Fibroblast of mammary gland (primary cell): ENCODE results near the gene ANO6.

Experiments used
- DNase-seq: peaks from one replicate; pipeline ENCODE4 v3.0.0-alpha.2; 2010; ENCODE audit warnings: low read depth
- H3K4me3 ChIP-seq: 2 replicates; pipeline ENCODE4 v1.5.1; 2011; ENCODE audit warnings: low read depth, mild to moderate bottlenecking, low read length, moderate library complexity; ENCODE audit not compliant: control insufficient read depth
- TF ChIP-seq, protein P1 (sequence below): conservative IDR thresholded peaks from 2 replicates; pipeline ENCODE4 v1.5.1; 2011; ENCODE audit warnings: low read depth, low read length, inconsistent platforms; ENCODE audit not compliant: control insufficient read depth, insufficient read depth

Gene ANO6

DNA sequence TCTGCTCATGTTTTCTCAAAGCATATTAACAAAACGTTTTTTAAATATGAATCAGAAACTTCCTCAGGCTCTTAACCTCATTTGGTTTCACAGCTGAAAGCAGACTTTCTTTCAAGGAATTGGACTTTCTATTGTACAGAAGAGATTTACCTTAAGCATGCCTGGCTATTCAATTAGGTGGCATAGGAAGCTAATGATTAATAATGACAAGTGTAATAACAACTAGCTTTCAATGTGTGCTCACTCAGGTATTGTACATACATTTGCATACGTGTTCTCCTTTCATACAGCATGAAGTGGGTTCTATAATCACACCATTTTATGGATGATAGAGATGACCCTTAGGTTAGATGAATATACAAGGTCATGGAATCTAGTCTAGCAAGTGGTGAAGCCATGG lies 115.7 kb downstream of the ANO6 start:
- TF ChIP-seq, protein P1, sequence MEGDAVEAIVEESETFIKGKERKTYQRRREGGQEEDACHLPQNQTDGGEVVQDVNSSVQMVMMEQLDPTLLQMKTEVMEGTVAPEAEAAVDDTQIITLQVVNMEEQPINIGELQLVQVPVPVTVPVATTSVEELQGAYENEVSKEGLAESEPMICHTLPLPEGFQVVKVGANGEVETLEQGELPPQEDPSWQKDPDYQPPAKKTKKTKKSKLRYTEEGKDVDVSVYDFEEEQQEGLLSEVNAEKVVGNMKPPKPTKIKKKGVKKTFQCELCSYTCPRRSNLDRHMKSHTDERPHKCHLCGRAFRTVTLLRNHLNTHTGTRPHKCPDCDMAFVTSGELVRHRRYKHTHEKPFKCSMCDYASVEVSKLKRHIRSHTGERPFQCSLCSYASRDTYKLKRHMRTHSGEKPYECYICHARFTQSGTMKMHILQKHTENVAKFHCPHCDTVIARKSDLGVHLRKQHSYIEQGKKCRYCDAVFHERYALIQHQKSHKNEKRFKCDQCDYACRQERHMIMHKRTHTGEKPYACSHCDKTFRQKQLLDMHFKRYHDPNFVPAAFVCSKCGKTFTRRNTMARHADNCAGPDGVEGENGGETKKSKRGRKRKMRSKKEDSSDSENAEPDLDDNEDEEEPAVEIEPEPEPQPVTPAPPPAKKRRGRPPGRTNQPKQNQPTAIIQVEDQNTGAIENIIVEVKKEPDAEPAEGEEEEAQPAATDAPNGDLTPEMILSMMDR, result no peak
- no peak overlapping the region for H3K4me3 ChIP-seq
- DNase-seq, result no peak

DNA sequence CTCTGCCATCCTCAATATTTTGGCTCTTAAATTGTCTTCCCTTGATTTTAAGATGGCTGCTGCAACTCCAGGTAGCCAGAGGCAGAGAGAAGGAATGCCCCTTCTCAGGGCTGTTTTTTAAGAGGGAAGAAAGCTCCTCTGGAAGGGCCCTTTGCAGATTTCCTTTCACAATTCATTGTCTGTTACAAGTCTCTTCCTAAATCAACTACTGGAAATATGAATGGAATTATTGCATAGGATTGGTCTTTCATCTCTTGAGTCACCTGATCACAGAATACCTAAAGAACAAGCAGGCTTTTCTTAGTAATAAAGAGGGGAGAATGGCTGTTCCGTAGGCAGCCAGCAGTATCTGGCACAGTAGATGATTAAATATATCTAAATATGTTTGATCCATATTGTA lies 118.5 kb downstream of the ANO6 start:
- DNase-seq, result no peak
- H3K4me3 ChIP-seq, result no peak overlapping the region
- TF ChIP-seq, protein P1, result no peak

DNA sequence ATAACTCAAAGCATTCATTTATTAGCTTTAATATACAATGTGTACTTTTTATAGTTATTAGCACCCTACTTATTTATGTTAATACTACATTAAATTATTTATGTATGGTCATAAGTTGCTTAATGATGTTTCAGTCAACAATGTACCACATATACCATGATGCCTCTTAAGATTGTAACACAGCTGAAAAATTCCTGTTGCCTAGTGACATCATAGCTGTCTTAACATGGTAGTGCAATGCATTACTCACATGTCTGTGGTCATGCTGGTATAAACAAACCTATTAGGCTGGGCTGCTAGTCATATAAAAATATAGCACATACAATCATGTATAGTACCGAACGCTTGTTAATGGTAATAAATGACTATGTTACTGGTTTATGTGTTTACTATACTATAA lies 120.4 kb downstream of the ANO6 start:
- peak; percentile 97 for DNase-seq
- TF ChIP-seq, protein P1, result no peak
- H3K4me3 ChIP-seq, result no peak overlapping the region

DNA sequence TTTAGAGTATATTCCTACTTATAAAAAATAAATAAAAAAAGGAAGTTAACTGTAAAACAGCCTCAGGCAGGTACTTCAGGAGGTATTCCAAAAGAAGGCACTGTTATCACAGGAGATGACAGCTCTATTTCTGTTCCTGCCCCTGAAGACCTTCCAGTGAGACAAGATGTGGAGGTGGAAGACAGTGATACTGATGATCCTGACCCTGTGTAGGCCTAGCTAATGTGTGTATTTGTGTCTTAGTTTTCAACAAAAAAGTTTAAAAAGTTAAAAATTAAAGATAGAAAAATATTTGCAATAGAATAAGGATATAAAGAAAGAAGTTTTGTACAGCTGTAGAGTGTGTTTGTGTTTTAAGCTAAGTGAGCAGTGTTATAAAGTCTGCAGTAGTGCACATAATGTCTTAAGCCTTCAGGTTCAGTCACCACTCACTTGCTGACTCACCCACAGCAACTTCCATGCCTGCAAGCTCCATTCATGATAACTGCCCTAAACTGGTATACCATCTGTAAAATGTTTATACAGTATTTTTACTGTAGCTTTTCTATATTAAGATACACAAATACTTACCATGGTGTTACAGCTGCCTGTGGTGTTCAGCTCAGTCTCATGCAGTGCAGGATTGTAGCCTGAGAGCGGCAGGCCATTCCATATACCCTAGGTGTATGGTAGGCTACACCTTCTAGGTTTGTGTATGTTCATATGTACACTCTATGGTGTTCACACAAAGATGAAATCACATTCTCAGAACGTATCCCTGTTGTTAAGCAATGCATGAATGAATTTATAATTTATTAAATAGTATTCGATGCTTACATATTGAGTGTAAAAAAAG lies 121.1 kb downstream of the ANO6 start:
- TF ChIP-seq, protein P1, result no peak
- H3K4me3 ChIP-seq, result no peak overlapping the region
- peak; percentile 89 for DNase-seq

DNA sequence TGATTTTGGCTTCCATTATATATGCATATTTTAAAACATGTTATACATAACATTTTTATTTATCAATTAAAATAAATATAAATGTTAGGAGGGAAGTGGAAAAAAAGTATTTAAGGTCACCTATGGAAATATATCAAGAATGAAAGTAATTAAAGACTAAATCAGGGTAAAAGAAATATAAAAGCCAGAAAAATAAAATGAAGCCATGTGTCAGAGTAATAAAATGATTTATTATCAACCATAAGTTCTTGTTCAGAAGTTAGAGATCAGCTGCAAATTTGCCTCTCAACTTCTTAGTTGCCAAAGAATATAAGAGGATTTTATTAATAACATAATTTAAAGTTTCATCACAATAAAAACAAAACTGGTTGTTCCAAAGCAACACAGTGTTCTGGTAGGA lies 121.9 kb downstream of the ANO6 start:
- TF ChIP-seq, protein P1, result no peak
- H3K4me3 ChIP-seq, result no peak overlapping the region
- no peak for DNase-seq

DNA sequence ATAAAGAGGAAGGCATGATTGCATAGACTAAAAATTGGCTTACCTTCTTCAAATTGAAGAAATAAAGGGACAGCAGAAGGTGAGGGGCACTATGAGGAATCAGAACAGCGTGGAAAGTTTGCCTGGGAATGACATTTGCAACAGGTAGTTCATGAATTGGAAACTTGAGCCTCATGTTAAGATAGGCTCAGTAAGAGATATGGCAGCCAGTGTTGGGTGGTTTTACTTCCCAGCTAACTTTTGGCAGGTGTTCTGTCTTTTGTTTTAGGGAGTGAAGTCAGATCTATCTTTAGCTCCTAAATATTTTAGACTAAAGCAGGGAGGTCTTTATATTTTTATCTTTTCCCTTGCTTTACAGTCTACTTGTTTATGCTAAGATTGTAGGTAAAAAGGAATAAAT lies 122.4 kb downstream of the ANO6 start:
- no peak for DNase-seq

More for the DNA sequence above, 122.4 kb downstream of the ANO6 start:
- TF ChIP-seq, protein P1, result no peak
- no peak overlapping the region for H3K4me3 ChIP-seq
